Measurements from ENCODE around the gene KLHL2. TPM values are rescaled to one million over a fixed set of nuclear protein-coding genes. Genes with fewer than 3 reads are reported as not detected.

KLHL2 gene
- total and polyA plus RNA-seq, 2 of the 13 experiments (the other 11 are each of a cell fraction or from before 2014, with no cell fraction given): 9.2 to 17.6 TPM

DNA sequence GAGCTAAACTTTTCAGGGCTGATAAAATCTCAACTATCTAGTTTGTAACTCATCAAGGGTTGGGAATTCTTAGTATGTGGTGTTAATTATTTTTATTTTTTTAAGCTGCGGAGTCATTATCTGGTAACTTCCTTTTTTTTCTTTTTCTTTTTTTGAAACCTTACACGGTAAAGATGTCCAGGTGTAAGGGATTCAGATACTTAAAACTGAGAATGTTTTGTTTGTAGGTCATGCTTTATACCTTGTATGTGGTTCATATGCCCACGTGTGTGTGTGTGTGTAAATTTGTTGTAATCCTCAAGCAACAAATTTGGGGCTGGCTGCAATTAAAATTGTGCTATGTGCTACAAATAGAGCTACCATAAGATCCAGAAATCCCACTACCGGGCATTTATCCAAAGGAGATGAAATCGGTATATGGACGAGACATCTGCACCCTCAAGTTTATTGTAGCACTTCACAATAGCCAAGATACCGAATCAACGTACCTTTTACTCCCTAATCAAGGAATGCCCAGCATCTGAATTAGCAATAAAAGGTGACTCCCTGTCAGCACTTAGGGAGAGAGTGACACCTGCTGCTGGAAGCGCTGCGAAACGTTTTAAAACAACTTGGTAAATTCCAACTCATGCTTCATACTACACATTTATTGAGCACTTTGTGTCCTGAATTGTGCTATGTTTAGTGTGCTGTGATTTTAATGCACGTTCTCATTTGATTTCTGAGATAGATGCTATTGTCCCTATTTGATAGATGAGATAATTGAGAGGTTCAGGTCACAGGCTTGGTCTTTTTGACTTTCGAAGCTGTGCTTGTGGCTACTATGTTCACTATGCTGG lies 136.2 kb downstream of the KLHL2 start (continued):
- TF ChIP-seq, protein P1, sequence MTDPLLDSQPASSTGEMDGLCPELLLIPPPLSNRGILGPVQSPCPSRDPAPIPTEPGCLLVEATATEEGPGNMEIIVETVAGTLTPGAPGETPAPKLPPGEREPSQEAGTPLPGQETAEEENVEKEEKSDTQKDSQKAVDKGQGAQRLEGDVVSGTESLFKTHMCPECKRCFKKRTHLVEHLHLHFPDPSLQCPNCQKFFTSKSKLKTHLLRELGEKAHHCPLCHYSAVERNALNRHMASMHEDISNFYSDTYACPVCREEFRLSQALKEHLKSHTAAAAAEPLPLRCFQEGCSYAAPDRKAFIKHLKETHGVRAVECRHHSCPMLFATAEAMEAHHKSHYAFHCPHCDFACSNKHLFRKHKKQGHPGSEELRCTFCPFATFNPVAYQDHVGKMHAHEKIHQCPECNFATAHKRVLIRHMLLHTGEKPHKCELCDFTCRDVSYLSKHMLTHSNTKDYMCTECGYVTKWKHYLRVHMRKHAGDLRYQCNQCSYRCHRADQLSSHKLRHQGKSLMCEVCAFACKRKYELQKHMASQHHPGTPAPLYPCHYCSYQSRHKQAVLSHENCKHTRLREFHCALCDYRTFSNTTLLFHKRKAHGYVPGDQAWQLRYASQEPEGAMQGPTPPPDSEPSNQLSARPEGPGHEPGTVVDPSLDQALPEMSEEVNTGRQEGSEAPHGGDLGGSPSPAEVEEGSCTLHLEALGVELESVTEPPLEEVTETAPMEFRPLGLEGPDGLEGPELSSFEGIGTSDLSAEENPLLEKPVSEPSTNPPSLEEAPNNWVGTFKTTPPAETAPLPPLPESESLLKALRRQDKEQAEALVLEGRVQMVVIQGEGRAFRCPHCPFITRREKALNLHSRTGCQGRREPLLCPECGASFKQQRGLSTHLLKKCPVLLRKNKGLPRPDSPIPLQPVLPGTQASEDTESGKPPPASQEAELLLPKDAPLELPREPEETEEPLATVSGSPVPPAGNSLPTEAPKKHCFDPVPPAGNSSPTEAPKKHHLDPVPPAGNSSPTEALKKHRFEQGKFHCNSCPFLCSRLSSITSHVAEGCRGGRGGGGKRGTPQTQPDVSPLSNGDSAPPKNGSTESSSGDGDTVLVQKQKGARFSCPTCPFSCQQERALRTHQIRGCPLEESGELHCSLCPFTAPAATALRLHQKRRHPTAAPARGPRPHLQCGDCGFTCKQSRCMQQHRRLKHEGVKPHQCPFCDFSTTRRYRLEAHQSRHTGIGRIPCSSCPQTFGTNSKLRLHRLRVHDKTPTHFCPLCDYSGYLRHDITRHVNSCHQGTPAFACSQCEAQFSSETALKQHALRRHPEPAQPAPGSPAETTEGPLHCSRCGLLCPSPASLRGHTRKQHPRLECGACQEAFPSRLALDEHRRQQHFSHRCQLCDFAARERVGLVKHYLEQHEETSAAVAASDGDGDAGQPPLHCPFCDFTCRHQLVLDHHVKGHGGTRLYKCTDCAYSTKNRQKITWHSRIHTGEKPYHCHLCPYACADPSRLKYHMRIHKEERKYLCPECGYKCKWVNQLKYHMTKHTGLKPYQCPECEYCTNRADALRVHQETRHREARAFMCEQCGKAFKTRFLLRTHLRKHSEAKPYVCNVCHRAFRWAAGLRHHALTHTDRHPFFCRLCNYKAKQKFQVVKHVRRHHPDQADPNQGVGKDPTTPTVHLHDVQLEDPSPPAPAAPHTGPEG (CRISPR knock-in tag; IDR thresholded peaks at IDR 0.05): no peak
- TF ChIP-seq MAFF (IDR thresholded peaks at IDR 0.05; ENCODE audit: low read depth, low read length): no peak
- TF ChIP-seq ZFP36L1 (CRISPR knock-in tag; IDR thresholded peaks at IDR 0.05): peak; percentile 69; the same call in 1 of the 2 replicates
- TF ChIP-seq, protein P2, sequence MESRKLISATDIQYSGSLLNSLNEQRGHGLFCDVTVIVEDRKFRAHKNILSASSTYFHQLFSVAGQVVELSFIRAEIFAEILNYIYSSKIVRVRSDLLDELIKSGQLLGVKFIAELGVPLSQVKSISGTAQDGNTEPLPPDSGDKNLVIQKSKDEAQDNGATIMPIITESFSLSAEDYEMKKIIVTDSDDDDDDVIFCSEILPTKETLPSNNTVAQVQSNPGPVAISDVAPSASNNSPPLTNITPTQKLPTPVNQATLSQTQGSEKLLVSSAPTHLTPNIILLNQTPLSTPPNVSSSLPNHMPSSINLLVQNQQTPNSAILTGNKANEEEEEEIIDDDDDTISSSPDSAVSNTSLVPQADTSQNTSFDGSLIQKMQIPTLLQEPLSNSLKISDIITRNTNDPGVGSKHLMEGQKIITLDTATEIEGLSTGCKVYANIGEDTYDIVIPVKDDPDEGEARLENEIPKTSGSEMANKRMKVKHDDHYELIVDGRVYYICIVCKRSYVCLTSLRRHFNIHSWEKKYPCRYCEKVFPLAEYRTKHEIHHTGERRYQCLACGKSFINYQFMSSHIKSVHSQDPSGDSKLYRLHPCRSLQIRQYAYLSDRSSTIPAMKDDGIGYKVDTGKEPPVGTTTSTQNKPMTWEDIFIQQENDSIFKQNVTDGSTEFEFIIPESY (CRISPR knock-in tag; IDR thresholded peaks at IDR 0.05): no peak
- TF ChIP-seq, protein P3, sequence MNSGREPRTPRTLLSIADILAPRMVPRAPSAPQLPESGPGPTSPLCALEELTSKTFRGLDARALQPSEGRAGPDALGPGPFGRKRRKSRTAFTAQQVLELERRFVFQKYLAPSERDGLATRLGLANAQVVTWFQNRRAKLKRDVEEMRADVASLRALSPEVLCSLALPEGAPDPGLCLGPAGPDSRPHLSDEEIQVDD (CRISPR knock-in tag; IDR thresholded peaks at IDR 0.05; ENCODE audit: borderline replicate concordance): no peak
- peak; percentile 69; the same call in 1 of the 2 replicates for TF ChIP-seq BORCS8-MEF2B (CRISPR knock-in tag; IDR thresholded peaks at IDR 0.05)
- no peak for TF ChIP-seq ZNF10 (CRISPR knock-in tag; IDR thresholded peaks at IDR 0.05; ENCODE audit: borderline replicate concordance, low read depth)
- 0 out of 2 replicates have a peak, but pooled peaks have one; percentile 15 for TF ChIP-seq SIN3A (IDR thresholded peaks at IDR 0.05; ENCODE audit: borderline replicate concordance, low read depth, low read length)
- no peak for TF ChIP-seq HNRNPL (IDR thresholded peaks at IDR 0.05; ENCODE audit: low read depth, low read length)
- TF ChIP-seq ZNF253 (CRISPR knock-in tag; IDR thresholded peaks at IDR 0.05; ENCODE audit: borderline replicate concordance): no peak
- TF ChIP-seq, protein P4, sequence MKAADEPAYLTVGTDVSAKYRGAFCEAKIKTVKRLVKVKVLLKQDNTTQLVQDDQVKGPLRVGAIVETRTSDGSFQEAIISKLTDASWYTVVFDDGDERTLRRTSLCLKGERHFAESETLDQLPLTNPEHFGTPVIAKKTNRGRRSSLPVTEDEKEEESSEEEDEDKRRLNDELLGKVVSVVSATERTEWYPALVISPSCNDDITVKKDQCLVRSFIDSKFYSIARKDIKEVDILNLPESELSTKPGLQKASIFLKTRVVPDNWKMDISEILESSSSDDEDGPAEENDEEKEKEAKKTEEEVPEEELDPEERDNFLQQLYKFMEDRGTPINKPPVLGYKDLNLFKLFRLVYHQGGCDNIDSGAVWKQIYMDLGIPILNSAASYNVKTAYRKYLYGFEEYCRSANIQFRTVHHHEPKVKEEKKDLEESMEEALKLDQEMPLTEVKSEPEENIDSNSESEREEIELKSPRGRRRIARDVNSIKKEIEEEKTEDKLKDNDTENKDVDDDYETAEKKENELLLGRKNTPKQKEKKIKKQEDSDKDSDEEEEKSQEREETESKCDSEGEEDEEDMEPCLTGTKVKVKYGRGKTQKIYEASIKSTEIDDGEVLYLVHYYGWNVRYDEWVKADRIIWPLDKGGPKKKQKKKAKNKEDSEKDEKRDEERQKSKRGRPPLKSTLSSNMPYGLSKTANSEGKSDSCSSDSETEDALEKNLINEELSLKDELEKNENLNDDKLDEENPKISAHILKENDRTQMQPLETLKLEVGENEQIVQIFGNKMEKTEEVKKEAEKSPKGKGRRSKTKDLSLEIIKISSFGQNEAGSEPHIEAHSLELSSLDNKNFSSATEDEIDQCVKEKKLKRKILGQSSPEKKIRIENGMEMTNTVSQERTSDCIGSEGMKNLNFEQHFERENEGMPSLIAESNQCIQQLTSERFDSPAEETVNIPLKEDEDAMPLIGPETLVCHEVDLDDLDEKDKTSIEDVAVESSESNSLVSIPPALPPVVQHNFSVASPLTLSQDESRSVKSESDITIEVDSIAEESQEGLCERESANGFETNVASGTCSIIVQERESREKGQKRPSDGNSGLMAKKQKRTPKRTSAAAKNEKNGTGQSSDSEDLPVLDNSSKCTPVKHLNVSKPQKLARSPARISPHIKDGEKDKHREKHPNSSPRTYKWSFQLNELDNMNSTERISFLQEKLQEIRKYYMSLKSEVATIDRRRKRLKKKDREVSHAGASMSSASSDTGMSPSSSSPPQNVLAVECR (CRISPR knock-in tag; IDR thresholded peaks at IDR 0.05; ENCODE audit: borderline replicate concordance): no peak
- TF ChIP-seq ARNTL (CRISPR knock-in tag; IDR thresholded peaks at IDR 0.05): no peak
- TF ChIP-seq, protein P5, sequence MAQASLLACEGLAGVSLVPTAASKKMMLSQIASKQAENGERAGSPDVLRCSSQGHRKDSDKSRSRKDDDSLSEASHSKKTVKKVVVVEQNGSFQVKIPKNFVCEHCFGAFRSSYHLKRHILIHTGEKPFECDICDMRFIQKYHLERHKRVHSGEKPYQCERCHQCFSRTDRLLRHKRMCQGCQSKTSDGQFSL (CRISPR knock-in tag; IDR thresholded peaks at IDR 0.05): no peak
- no peak for TF ChIP-seq CEBPB (IDR thresholded peaks at IDR 0.05; ENCODE audit: borderline replicate concordance, low read depth, low read length)
- no peak for TF ChIP-seq ELF4 (CRISPR knock-in tag; IDR thresholded peaks at IDR 0.05; ENCODE audit: borderline replicate concordance)
